HG03066 (cell line): ENCODE measurements around the gene PSEN1.

Experiments
- ATAC-seq: cut with Tn5 transposase; IDR thresholded peaks from one replicate; pipeline ENCODE4 v1.9.1; 2021; ENCODE audit warnings: low read depth; ENCODE audit not compliant: unreplicated experiment

PSEN1 gene

GRCh38 chr14:73136387-73137225, at the start of gene PSEN1:
PSEN1 (plus strand) TSS chr14:73136507; CDS start chr14:73148020, 11,513 bp downstream.
- ATAC-seq, result peak; percentile 88

- ATAC-seq, result no peak
Observed at GRCh38 chr14:73091044-73091443, 45.3 kb upstream of the PSEN1 start.

- ATAC-seq, result no peak
Observed at GRCh38 chr14:73097421-73097820, 38.9 kb upstream of the PSEN1 start.

- ATAC-seq, result no peak
Observed at GRCh38 chr14:73100334-73100733, 36.0 kb upstream of the PSEN1 start.

GRCh38 chr14:73102806-73103497, 33.4 kb upstream of the PSEN1 start:
- ATAC-seq, result no peak

- ATAC-seq, result no peak
Observed at GRCh38 chr14:73105050-73105449, 31.3 kb upstream of the PSEN1 start.

GRCh38 chr14:73105727-73106126, 30.6 kb upstream of the PSEN1 start:
- no peak for ATAC-seq

GRCh38 chr14:73116079-73116665, 20.1 kb upstream of the PSEN1 start:
- no peak for ATAC-seq

- ATAC-seq, result no peak
Observed at GRCh38 chr14:73124180-73124894, 12.0 kb upstream of the PSEN1 start.

- no peak for ATAC-seq
Observed at GRCh38 chr14:73125169-73125588, 11.1 kb upstream of the PSEN1 start.

- ATAC-seq, result no peak
Observed at GRCh38 chr14:73125746-73126145, 10.6 kb upstream of the PSEN1 start.

GRCh38 chr14:73133795-73134194, 2.5 kb upstream of the PSEN1 start:
- ATAC-seq, result no peak

GRCh38 chr14:73136085-73136386, 271 bp upstream of the PSEN1 start:
- ATAC-seq, result no peak

- no peak for ATAC-seq
Observed at GRCh38 chr14:73140811-73141323, 4.6 kb downstream of the PSEN1 start.

- ATAC-seq, result no peak
Observed at GRCh38 chr14:73142216-73142615, 5.9 kb downstream of the PSEN1 start.

- no peak for ATAC-seq
Observed at GRCh38 chr14:73143003-73143402, 6.7 kb downstream of the PSEN1 start.

- no peak for ATAC-seq
Observed at GRCh38 chr14:73143617-73144016, 7.3 kb downstream of the PSEN1 start.

GRCh38 chr14:73145371-73145770, 9.1 kb downstream of the PSEN1 start:
- ATAC-seq, result no peak

- ATAC-seq, result no peak
Observed at GRCh38 chr14:73146111-73146510, 9.8 kb downstream of the PSEN1 start.

GRCh38 chr14:73149753-73150152, 13.4 kb downstream of the PSEN1 start:
- no peak for ATAC-seq

GRCh38 chr14:73153272-73153671, 17.0 kb downstream of the PSEN1 start:
- ATAC-seq, result no peak
